Activated CD4-positive, alpha-beta T cell treated with anti-CD3 and anti-CD28 coated beads for 48 hours (primary cell): ENCODE results near the gene PMIS2.

ENCODE experiments used
- DNase-seq: peaks from one replicate; pipeline ENCODE4 v3.0.0-alpha.2; 2020

Gene PMIS2

DNA sequence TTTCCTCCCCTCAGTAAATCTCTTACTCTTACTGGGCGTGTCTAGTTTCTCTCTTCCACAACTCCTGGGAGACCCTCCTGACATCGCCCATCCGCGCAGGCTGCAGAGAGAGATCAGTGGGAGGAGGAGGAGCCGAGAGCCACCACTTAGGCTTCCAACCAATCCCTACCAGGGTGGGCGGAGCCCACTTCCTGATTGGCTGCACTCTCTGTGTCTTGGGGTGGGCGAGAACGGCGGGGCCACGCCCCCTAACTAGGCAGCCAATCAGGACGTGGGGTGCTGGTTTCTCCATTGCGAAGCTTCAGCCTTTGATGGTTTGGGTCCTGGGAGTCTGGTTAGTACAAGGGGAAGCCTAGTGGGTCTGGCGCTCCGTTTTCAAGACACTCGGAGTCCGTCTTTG lies at the start of gene PMIS2:
PMIS2 (plus strand) TSS at position 326 of the 400 bp plus-strand sequence. CDS start 87 bp downstream, outside the sequence.
- DNase-seq, result peak; percentile 62

DNA sequence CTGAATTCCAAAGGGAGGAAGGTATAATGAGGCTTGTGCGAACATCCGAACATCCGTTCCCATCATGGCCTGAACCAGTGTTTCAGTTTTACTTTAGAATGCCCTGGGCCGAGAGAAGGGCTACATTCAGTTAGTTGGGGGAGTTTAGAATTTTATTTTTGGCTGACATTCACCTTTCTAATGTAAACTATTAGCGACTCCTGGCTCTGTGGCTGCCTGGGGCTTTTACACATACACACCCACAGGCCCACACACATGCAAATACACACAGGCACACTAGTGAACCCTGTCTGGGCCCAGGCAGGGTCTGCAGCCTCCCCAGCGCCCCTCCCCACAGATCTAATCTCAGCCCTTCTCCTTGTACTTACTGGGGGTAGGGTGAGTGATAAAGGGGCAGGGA lies 46.7 kb upstream of the PMIS2 start:
- DNase-seq, result no peak

DNA sequence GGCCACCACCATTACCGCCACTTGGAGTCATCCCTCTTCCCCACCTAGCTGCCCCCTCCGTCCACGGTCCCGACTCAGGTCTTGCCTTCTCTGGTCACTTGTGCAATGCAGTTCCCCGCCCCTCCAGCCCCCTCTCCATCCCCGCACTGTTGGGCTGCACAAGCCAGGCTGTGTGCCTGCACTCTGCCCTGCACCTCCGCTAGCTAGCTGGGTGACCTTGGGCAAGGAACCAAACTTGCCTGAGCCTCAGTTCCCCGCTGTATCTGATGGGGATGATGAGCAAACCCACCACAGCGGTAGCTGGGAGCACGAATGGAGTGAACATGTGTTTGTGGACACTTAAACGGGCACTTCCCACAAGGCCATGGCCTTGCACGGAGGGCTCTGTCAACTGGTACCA lies 46.1 kb upstream of the PMIS2 start:
- no peak for DNase-seq

DNA sequence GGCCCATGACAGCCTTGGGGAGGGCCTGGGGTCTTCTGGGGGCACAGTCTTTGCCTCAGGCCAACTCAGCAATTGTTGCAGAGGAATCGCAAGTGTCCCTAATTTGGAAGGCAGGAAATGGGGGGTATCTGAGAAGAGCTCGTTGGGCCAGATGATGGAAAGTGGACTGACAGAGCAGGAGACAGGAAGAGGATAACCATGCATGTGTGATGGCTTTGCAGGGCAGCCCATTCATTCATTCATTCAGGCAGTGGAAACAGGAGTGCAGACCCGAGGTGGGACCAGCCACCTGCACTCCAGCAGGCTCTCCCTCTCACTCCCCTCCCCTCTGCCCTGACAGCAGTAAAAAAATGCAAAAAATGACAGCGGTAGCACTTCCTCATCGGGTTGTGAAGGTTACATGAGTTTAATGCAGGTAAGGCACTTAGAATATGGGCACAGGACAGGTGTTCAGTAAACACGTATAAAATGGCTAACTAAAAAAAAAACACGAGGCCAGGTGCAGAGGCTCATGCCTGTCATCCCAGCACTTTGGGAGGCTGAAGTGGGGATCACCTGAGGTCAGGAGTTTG lies 45.5 kb upstream of the PMIS2 start:
- DNase-seq, result no peak

DNA sequence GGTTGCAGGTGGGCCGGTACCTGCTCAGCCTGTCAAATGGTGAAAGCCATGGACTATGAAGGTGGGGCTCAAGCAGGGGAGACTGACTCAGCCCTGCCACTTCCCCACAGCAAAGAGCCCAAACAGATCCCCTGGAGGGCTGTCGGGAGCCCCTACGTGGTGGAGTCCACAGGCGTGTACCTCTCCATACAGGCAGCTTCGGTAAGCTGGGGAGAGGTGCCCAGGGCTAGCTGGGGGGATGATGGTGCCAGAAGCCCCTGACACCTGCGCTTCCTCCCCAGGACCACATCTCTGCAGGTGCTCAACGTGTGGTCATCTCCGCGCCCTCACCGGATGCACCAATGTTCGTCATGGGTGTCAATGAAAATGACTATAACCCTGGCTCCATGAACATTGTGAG lies 43.8 kb upstream of the PMIS2 start:
- no peak for DNase-seq

DNA sequence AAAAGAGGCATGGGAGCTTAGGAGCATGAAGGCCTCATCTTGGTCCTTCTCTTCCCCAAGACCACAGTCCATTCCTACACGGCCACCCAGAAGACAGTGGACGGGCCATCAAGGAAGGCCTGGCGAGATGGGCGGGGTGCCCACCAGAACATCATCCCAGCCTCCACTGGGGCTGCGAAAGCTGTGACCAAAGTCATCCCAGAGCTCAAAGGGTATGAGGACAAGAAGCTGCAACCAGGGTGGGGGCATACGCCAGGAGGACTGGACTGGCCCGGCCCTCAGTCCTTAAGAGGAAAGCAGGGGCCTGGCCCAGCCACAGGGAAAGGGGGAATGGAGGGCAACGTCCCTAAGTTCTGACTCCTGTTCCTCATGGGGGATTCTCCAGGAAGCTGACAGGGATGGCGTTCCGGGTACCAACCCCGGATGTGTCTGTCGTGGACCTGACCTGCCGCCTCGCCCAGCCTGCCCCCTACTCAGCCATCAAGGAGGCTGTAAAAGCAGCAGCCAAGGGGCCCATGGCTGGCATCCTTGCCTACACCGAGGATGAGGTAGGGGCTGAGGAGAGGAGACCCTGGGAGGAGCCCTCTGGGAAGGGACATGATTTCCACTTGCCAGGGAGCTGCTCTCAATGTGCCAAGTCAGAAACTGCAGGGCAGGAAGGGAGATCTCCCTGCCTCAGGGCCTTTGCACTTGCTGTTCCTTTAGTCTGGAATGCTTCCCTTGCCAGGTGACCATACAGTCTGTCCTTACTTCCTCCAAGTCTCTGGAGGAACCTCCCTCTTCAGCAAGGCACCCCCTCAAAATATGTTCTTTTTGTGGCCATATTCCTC lies 42.5 kb upstream of the PMIS2 start:
- no peak for DNase-seq

DNA sequence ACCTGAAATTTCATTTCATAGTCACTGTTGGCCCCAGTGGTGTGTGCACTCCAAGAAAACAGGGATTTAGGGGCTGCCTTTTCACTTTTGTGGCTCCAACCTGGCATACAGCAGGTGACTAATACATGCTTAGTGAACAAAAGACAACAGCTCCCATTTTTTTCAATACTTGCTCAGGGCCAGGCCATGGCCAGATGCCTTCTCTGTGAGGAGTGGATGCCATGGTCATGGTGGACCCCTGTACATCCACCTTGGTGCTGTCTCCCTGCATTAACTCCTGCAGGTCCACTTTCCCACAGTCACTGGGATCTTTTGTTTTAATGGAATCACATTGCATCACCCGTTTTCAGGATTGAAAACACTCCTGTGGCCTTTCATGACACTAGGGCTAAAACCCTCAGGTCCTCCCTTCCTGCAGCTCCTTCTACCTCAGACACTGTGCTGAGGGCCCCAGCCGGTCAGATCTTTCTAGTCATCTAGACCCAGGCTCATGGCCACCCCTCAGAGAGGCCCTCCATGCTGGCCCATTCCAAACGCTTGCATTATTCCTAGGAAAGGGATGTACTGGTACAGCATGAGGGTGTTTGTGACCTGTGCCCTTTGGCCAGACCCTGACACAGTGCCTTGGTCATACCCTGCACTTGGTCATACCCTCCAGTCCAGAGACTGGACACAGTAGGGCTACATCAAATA lies 41.7 kb upstream of the PMIS2 start:
- no peak for DNase-seq

DNA sequence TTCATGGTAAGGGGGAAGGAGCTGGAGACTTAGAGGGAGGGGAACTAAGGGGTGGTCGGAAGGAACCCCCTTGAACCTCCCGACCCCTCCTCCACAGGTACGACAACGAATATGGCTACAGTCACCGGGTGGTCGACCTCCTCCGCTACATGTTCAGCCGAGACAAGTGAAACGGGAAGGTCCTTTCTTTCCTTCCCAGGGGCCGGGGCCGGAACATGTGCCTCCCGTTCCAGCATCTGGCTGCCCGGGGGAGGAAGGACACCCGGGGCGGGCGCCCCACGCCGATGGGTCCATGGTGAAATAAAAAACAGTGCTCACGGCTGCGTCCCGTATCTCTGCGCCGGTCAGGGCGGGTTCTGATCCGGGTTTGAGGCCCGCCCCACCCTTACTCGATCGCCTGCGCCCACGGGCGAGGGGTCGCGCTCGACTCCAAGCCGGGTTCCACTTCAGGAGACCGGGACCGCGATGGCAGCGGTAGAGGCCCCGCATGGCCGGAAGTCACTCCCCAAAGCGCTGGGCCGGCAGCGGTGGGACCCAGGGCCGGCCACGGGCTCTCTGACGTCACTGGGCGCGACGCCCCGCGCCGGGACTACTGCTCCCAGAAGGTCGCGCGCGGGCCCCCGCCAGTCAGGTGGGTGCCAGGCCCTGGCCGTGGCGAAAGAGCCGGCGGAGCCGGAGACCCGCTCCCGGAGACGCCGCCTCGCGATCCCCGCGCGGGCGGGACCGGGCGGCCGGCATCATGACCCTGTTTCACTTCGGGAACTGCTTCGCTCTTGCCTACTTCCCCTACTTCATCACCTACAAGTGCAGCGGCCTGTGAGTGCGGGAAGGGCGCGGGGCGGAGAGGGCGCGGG lies 40.7 kb upstream of the PMIS2 start, which contains the start of gene TMEM147:
TMEM147 (plus strand) TSS at position 626 of the 854 bp plus-strand sequence; CDS start at position 740, 114 bp downstream.
- peak; percentile 90 for DNase-seq

DNA sequence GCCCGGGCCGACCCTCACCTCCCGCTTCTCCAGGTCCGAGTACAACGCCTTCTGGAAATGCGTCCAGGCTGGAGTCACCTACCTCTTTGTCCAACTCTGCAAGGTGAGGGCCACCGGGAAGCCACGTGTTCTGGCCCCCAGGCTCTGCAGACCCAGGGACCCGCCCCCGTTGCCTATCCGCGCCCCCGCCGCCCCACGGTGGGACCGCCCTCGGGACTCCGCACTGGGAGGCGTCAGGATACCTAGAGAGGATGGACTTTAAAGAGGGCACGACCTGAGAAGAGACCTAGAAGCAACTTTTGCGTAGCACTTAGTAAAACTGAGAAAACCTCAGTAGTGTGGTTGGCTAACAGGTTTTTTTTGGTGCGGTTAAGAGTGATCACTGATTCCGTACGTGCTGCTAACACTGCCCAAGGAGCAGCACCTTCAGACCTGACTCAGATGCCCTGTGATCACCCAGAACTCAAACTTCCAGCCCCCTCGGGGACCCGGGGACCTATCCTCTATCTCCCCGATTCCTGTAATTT lies 40.1 kb upstream of the PMIS2 start:
- peak; percentile 82 for DNase-seq

DNA sequence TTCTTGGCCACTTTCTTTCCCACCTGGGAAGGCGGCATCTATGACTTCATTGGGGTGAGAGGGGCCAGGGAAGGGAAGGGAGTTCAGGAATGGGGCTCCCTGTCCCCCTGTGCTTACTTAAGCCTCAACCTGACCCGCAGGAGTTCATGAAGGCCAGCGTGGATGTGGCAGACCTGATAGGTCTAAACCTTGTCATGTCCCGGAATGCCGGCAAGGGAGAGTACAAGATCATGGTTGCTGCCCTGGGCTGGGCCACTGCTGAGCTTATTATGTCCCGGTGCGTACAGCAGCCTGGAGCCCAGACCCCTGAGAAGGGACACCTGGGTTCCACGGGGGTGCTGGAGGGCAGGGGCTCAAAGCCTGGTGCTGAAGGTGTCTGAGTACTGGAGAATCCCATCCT lies 39.4 kb upstream of the PMIS2 start:
- DNase-seq, result no peak

DNA sequence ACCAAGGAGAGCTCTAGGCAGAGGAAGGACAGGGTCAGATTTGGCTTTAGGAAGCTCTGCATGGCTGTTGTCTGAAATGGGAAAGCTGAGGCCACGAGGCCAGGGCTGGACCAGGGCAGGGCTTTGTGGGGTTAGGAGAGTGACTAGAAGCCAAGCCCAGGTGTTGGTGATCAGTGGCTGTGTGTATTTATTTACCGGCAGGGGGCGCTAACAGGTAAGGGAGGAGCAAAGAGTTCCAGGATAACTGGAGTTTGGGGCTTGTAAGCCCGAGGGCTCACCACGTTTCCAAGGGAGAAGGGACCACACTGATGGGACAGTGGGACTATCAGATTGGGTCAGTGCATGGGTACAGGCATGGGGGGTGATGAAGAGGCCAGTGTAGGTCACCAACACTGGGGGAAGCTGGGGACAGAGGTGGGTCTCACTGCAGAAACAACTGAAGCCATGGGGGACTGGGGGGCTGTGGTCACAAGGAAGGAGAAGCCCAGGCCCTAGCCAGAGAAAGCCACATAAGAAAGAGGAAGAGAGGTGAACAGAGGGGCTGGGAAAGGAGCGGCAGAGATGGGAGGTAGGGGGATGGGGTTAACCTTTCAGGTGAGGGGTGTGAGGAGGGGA lies 36.7 kb upstream of the PMIS2 start:
- peak; percentile 67 for DNase-seq

DNA sequence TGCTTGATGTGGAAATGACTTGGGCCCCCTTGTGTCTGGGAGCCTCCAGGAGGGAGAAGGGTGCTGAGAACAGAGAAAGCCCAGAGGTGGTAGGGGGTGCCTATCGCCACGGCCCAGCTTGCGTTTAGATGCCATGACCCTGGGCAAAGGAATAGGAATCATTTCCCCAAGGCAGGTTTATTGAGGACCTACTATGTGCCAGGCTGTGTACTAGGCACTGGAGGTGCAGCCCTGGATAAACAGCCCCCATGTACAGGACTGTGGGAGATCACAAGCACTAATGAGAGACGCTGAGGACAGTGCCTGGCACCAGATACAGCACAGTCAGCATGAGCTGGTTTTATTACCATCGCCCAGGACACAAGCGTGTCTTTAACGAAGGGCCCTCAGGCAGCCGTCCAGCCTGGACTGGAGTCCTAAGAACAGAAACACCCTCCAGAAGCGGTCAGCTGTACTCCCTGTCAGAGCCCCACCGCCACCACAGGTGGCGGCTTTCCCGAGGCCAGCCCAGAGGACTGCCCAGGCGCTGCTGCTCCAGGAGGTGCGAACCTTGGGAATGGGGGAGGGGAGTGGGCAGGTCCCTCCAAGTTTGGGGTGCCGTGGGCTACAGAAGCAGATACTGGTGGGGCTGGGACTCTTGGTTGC lies 36.0 kb upstream of the PMIS2 start:
- no peak for DNase-seq

DNA sequence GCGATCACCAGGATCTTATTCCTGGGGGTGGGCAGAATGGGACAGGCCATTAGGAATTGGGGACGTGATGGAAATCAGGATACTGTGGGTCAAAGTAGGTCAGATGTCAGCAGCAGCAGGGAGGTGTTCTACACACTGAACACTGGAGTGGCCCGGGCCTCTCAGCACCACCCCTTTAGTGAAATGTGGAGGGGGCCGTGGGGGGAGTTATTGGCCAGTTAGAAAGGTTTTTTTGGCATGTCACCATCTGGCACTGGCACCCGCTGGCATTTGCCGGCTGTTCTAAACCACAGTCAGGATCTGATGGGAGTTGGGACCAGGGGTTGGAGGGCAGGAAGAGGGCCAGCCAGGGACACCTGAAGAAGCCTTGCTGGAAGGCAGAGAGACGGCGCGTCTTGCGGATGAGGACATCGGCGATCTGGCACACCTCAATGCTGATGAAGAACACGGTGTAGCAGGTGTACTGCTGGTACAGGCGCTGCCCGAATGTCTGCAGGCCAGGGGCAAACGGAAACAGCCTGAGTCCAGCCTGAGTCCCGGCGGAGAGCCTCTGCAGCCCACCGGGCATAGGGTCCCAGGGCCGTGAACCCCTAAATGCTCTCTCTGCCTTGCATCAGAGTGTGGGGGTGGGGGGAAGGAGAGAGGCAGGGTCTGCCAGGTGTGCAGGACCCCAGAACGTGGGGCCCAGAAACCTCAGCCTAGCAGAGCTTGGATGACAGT lies 34.7 kb upstream of the PMIS2 start:
- DNase-seq, result no peak

DNA sequence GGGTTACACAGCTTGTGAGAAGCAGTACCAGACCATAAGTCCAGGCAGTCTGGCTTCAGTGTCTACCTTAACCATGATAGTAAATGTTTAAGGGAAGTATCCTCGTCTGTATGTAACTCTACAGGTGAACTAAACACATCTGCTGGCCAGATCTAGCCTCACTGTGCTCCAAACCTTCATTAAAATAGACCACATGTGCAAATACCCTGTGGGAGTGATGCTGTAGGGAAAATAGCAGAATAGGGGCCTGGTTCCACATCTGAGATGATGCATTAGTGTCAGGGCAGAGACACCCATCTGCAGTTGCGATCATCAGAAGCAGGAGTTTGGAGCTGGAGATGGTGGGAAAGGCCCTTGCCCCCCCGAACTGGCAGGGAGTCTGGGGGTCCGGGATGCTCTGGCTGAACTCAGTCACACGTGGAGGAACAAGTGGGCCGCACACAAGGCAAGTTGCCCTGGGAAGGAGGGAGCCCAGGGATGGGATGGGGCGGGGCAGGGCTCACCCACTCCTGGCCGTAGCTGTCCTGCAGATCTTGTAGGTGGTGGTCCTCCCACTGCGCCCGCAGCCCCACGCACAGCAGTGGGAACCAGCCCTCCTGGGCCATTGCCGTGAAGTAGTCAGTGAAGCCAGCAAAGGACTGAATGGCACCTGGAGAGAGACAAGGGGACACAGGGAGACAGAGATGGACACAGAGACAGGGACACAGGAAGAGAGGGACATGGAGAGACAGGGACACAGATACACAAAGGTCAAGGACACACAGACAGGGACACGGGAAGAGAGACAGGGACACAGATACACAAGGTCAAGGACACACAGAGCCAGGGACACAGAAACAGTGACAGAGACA lies 33.2 kb upstream of the PMIS2 start:
- no peak for DNase-seq

DNA sequence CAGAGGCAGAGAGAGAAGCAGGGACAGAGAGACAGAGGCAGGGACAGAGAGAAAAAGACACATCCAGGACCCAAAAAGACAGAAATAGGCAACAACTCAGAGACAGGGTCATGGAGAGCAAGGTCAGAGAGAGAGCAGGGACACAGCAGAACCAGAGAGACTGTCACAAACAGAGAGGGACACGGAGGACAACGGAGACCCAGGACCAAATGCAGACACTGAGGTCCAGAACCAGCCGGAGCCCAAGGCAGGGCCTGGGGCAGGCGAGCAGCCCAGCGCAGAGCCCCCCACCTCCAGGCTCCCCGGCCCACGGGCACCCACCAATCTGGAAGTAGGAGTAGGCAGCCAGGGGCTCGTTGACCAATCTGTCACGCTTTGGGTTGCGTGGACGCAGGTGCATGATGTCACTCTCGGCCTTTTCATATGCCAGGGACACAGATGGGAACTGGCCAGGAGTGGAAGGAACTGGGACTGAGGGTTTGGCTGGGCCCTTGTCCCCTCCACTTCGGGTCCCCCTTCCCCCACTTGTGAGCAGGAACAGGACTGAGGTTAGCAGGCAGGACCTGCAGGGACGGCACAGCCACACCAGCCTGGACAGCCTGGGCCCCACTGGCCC lies 32.5 kb upstream of the PMIS2 start:
- no peak for DNase-seq

DNA sequence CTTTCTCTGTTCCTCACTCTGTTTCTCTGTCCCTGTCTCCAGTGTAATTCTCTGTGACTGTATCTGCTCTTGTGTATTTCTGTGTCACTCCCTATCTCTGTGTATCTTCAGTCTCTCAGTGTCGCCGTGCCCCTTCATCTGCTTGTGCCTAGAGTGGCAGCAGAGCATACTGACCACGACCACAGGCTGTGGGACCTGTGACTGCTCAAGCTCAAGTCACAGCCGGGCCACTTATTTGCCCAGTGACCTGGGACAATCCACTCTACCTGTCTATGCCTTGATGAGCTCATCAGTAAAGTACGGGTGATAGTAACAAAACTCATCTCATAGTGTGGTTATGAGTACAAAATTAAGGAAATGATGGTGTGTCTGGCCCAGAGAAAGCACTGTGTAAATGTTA lies 31.9 kb upstream of the PMIS2 start:
- no peak for DNase-seq

DNA sequence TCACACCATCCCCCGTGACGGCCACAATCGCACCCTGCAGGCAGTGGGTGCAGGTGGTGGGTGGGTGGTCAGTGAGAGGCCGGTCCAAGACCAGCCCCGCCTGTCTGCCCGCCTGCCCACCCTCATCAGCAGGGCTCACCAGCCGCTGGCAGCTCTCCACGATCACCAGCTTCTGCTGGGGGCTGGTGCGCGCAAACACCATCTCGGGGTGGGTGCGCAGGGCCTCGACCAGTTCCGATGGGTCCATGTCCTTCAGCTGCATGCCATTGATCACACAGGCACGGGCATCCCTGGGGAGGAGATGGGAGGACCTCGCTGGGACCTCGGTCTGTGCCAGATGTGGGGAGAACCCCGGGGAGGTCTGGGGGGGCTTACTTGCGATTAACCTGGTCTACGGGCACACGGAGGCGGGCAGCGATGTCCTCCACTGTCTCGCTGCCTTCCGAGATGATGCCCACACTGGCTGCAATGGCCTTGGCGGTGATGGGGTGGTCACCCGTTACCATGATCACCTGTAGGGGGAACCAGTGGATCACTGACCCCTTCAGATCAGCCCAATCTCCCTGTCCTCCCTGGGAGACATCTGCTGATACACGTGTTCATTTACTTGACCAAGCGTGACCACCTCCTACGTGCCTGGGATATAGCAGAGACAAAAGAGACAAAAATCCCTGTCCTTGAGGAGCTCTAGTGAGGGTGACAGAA lies 30.5 kb upstream of the PMIS2 start:
- DNase-seq, result no peak

DNA sequence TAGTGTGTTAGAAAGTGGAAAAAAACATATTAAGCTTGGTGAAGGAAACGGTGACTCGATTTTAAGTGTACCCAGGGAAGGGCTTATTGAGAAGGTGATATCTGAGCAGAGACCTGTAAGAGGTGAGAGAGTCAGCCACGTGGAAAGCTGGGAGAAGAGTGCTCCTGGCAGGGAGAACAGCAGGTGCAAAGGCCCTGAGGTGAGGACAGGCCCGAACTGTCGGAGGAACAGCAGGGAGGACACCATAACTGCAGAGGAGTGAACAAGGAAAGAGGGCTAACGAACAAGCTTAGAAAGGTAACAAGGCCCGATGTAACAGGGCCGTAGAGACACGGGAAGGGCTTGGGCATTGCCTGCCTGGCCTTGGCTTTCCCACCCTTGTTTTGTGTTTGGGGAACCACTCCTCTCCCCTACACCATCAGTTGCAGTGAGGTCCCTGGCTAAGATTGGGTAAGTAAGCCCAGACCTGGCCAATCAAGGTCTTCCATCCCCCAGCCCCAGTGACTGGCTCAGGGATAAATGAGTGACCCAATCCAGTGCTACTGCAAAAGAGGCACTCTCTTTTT lies 29.9 kb upstream of the PMIS2 start:
- DNase-seq, result no peak
